ENCODE results near the gene SMPD3. TPM values are rescaled to one million over a fixed set of nuclear protein-coding genes. Genes with fewer than 3 reads are reported as not detected.

The SMPD3 gene
- total RNA-seq, 1 experiment from 2014 or later = 0.89 TPM

GRCh38 chr16:68313116-68313515, 135.2 kb downstream of the SMPD3 start:
- peaks cover 7 to 17% of the 10 kb centered on the region in 2 experiments; a peak in 3 of 4 replicates for H3K4me1 ChIP-seq (ENCODE audit: control insufficient read depth in 1 of 2, insufficient read depth in 2 of 2, low read length in 2 of 2)
- ChIA-PET RAD21 (ENCODE audit: low non-redundant PET in 1 of 2, low total read pairs in 2 of 2, uncharacterized antibody in 2 of 2, unreplicated experiment in 2 of 2) (no interaction called here), POLR2A (no interaction called here), CTCF (no interaction called here)
- H3K27me3 ChIP-seq (ENCODE audit: insufficient read depth, low read length) = no peaks in the 10 kb centered on the region
- BruUV-seq (replicated peaks) = TSS peak; percentile 19
- H3K4me3 ChIP-seq (replicated peaks in 1 of 2; ENCODE audit: low read depth in 1 of 2, low read length in 2 of 2) = no peak overlapping the region
- ATAC-seq (no peak), DNase-seq (ENCODE audit: low read depth, low spot score) (no peak)
- H4K20me1 ChIP-seq (ENCODE audit: insufficient read depth) = no peaks in the 10 kb centered on the region
- no peak overlapping the region for H3K4me2 ChIP-seq (ENCODE audit: low read length)
- peaks cover 8 to 14% of the 10 kb centered on the region in 2 experiments; a peak in 2 of 4 replicates for H3K36me3 ChIP-seq (ENCODE audit: control insufficient read depth in 1 of 2, insufficient read depth in 2 of 2, low read length in 2 of 2)
- H3K9me2 ChIP-seq (ENCODE audit: insufficient read depth) = no peaks in the 10 kb centered on the region
- H3K79me2 ChIP-seq (ENCODE audit: insufficient read depth, low read length) = peaks cover 73% of the 10 kb centered on the region
- H3K9ac ChIP-seq (ENCODE audit: low read length) = no peak overlapping the region
- H2AFZ ChIP-seq (ENCODE audit: low read depth, low read length, poor library complexity, severe bottlenecking) = no peak overlapping the region
- intact Hi-C loops (cut with micrococcal nuclease) = loop anchor here (5.0 kb wide), 1 partner anchor 46 kb away; no protein-coding TSS in a partner anchor
- H3K9me3 ChIP-seq (ENCODE audit: control insufficient read depth in 1 of 2, insufficient read depth in 1 of 2, low read depth in 1 of 2, low read length in 2 of 2) = no peaks in the 10 kb centered on the region
- TF ChIP-seq EZH2phosphoT487 (IDR thresholded peaks at IDR 0.05; ENCODE audit: borderline replicate concordance) (no peak), TCF7L2 (IDR thresholded peaks at IDR 0.05; ENCODE audit: borderline replicate concordance, extremely low read depth, insufficient read depth, insufficient read length) (no peak), FOSL1 (IDR thresholded peaks at IDR 0.05; ENCODE audit: low read depth) (no peak), REST (IDR thresholded peaks at IDR 0.05; ENCODE audit: low read depth) (no peak), ZBTB33 (IDR thresholded peaks at IDR 0.05; ENCODE audit: extremely low read depth, insufficient replicate concordance, low read length) (no peak), SRF (IDR thresholded peaks at IDR 0.05; ENCODE audit: low read depth) (no peak), SIN3A (IDR thresholded peaks at IDR 0.05; ENCODE audit: low read depth) (no peak)
- H3K27ac ChIP-seq (ENCODE audit: low read depth, low read length) = no peak overlapping the region

All from HCT116 (cell line).